HG02840 (cell line): ENCODE results near the gene OSBP2.

ENCODE experiments used
- ATAC-seq: cut with Tn5 transposase; IDR thresholded peaks from one replicate; pipeline ENCODE4 v1.9.1; 2021; ENCODE audit warnings: mild to moderate bottlenecking, moderate library complexity, moderate number of reproducible peaks; ENCODE audit not compliant: unreplicated experiment, low FRiP score

Gene OSBP2

GRCh38 chr22:30802202-30803166 is 107.8 kb downstream of the OSBP2 start:
- no peak for ATAC-seq

DNA sequence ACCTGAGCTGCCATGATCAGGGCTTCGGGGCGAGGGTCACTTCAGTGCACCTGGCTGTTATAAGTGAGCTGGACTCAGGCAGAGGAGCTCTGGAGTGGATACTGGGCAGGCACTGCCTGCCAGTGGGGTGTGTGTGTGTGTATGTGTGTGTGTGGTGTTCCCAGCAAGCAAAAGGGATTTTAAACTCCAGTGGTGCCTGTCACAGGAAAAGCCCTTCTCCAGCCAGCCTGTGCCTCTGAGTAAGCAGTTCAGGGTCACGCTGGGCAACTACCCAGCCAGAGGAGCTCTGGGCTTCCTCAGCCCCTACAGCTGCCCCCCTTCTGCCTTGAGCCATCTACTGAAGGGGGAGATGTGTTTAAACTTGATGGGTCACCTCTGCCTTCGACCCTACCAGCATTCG is 109.0 kb downstream of the OSBP2 start:
- ATAC-seq, result no peak

GRCh38 chr22:30804626-30805025 is 110.0 kb downstream of the OSBP2 start:
- ATAC-seq, result no peak

DNA sequence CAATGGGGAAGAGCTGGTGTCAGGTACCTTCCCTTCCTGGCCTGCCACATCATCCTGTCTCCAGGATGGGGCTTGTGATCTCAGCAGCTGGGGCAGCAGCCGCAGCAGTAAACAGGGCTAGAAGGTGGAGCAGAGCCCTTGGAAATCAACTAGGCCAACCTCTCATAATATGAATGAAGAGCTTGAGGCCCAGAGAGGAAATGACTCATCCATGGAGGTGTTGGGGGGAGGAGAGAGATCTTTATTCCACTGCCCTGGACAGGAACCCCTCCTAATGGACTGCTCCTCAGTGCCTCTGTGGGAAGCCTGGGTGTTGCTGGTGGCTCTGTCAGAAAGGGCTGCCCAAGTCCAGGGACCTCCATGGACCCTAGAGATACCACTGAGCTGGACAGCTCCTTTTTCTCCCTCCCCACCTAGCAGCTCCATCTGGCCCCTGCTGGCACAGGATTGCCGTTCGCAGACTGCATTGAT is 111.8 kb downstream of the OSBP2 start:
- ATAC-seq, result no peak

GRCh38 chr22:30809086-30809485 is 114.4 kb downstream of the OSBP2 start:
- no peak for ATAC-seq

- ATAC-seq, result no peak
Observed at GRCh38 chr22:30810105-30810504, 115.4 kb downstream of the OSBP2 start.

DNA sequence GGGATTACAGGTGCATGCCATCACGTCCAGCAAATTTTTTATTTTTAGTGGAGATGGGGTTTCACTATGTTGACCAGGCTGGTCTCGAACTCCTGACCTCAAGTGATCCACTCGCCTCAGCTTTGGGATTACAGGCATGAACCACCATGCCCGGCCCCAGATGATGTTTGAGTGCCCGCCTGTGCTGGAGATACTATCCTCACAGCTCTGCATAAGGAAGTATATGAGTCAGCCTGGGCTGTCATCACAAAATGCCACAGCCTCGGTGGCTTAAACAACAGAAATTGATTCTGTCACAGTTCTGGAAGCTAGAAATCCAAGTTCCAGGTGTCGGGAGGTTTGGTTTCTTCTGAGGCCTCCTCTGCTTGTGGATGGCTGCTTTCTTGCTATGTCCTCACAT is 119.3 kb downstream of the OSBP2 start:
- ATAC-seq, result no peak

- ATAC-seq, result no peak
Observed at GRCh38 chr22:30816413-30816812, 121.7 kb downstream of the OSBP2 start.

DNA sequence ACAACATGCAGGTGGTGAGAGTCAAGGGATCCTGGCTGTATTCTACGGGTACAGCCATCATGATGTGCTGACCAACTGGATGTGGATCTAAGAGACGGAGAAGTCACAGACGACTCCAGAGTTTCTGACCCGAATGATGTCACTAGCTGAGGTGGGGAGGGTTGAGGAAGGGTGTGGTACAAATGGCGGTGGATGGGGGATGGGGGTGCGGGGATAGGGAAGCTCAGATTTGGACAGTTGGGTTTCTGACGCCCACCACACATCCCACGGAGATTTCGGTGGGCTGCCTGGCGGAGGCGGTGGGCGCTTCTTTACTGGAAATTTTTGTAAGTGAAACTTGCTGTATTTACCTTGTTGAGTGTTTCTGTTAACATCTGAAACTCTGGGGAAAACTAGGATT is 126.7 kb downstream of the OSBP2 start:
- ATAC-seq, result no peak

DNA sequence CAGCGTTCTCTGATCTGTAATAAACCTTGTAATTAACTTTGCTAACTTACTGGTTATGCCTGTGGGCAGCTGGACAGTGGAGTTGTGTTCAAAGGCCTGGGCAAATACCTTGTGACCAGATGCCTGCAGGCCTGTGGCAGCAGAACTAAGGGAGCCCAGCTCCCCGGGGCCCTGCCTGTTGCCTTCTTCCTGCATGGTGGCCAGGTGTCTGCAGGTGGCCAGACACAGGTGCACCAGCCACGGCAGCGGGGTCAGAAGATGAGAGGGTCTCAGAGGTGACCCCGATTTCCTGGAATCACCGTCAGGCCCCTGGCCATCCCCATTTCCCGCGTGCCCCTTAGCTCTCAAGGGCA is 127.2 kb downstream of the OSBP2 start:
- ATAC-seq, result no peak

GRCh38 chr22:30822216-30823014 is 127.7 kb downstream of the OSBP2 start:
- no peak for ATAC-seq

DNA sequence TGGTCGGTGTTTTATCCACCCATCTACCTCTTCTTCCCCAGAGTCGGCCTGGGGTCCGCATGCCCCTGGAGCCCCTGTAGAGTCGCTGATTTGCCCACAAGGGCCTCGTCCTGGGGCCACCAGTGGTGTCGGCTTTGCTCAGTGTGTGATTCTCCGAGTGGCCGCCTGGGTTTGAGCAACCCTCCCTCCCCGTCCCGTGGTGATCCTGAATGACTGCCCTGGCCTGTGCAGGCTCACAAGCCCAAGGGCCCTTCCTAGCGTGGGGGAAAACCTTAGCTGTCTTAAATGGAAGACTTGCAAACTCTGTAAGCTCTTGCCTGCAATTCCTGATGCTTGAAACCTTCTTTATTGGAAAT is 128.3 kb downstream of the OSBP2 start:
- no peak for ATAC-seq

DNA sequence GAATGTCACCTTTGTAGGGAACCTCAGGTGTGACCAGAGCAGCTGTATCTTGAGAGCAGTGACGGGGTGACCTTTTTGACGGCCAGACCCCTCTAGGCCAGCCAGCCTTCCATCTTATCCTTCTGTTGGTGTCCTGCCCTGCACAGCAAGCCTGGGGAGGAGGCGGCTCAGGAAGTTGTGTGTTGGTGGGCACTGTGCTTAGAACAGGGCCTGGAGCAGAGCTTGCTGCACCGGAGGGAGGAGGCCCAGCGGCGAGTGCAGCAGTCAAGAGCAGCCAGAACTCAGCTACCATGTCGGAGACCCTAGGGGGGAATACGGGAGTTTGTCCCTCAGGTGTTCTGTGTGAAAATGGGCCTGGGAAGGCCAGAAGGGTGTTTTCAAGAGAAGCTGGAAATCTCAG is 129.4 kb downstream of the OSBP2 start:
- no peak for ATAC-seq

- ATAC-seq, result no peak
Observed at GRCh38 chr22:30824711-30825110, 130.0 kb downstream of the OSBP2 start.

DNA sequence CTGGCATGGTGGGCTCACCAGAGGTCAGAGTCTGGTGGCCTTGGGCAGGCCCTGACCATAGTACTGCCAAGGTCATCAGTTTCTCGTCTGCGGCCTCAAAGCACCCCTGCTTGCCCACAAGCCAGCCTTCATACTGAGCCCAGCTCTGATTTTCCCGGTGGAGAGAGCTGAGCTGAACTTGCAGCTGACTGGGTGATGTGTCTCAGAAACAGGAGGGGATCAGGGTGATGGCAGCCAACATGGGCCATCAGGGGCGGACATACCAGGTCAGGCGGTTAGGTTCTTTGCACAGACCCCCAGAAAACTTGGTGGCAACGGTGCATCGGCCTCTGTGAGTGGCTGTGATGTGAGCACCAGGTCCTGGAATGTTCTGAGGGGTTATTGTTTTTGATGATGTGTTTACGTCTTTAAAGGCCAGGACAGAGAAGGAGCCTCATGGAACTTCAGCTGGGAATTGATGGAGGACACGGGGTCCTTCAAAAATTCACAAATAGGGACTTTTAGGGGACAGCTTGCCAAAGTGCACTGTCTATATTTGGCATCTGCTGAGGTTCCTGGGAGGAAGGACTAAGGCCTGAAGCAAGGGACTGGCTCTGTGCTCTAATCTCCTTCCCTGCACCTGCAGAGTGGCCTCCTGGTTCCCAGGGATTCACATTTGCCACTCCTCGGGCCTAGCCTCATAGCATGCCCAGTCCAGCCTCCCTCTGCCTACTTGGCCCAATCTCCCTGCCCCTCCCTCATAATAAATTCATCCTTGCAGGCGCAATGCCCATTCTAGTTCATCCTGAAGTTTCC is 131.2 kb downstream of the OSBP2 start:
- ATAC-seq, result no peak

GRCh38 chr22:30826670-30827355 is 132.1 kb downstream of the OSBP2 start:
- no peak for ATAC-seq

GRCh38 chr22:30827646-30828045 is 133.0 kb downstream of the OSBP2 start:
- ATAC-seq, result no peak

- ATAC-seq, result no peak
Observed at GRCh38 chr22:30828187-30829155, 133.8 kb downstream of the OSBP2 start.

DNA sequence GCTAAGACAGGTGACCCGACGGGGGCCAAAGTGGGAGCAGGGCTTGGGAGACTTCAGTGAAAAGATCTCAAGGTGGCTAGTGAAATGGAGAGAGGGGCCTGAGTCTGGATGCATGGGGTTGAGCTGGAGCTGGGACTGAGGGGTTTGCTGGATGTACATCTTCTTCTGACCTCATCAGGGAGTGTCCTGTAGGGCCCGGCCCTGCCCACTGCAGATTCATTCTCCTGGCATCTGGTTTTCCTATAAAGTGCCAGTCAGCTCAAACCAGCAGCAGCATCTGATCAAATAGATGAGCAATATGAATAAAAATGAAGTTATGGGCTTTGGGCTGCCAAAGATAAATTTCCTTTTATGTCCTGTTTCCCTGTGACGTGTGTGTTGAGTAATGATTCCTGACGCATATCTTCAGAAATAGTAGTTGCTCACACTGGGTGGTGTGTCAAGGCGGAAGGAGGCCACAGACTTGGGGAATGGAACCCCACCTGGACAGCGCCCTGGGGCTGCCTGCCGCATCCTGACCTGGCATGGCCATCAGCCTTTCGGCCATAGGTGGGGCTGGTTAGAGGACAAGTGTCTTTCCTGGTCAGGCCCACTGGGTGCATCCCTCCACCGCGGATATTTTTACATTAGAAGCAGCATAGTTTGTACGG is 135.4 kb downstream of the OSBP2 start:
- no peak for ATAC-seq
